ENCODE data around the gene VAMP8. TPM values are rescaled to one million over a fixed set of nuclear protein-coding genes. Genes with fewer than 3 reads are reported as not detected.

VAMP8 gene
- total and polyA plus RNA-seq, 10 of the 15 experiments (the other 5 are each of a cell fraction or from before 2014, with no cell fraction given): 93.6 to 744 (median 217) TPM

GRCh38 chr2:85584857-85585780 lies 7.7 kb downstream of the VAMP8 start:
- Histone ChIP-seq H4K20me1 (ENCODE audit: control insufficient read depth, insufficient read depth) (no peaks in the 10 kb centered on the region), H2AFZ (ENCODE audit: control insufficient read depth, low read depth, low read length) (peak overlapping the region; percentile 11), H3K4me2 (ENCODE audit: control insufficient read depth, insufficient read depth) (peak overlapping the region; percentile 97), H3K4me3 (peak overlapping the region; percentile 72), H3K36me3 (ENCODE audit: control insufficient read depth in 2 of 2, insufficient read depth in 2 of 2, low read length in 1 of 2) (peaks cover 0 to 6% of the 10 kb centered on the region in 2 experiments; a peak in 2 of 4 replicates), H3K27me3 (replicated peaks in 1 of 2; ENCODE audit: control insufficient read depth in 2 of 2, insufficient read depth in 2 of 2, low read length in 1 of 2) (no peaks in the 10 kb centered on the region), H3K4me1 (ENCODE audit: control insufficient read depth, insufficient read depth, low read length) (peaks cover 21% of the 10 kb centered on the region), H3K79me2 (ENCODE audit: control insufficient read depth, insufficient read depth, low read length) (peaks cover 2% of the 10 kb centered on the region), H3K9ac (ENCODE audit: control insufficient read depth, insufficient read depth, low read length) (peak overlapping the region; percentile 56), H3K9me3 (replicated peaks; ENCODE audit: control insufficient read depth, insufficient read depth, low read length) (no peaks in the 10 kb centered on the region), H3K27ac (ENCODE audit: control insufficient read depth, insufficient read depth) (peak overlapping the region; percentile 64)
- peak; percentile 31 for FAIRE-seq
- SMC1A ChIA-PET (ENCODE audit: uncharacterized antibody, unreplicated experiment): no interaction called here
- 24% methylated on average over 9 of the region's 9 CpGs for WGBS (ENCODE audit: insufficient coverage, insufficient replicate concordance, low lambda C conversion rate, missing lambda C conversion rate)
- intact Hi-C loops (cut with micrococcal nuclease; ENCODE audit: unreplicated experiment): no loop called here
- BruUV-seq (replicated peaks): no TSS peak
- TF ChIP-seq SPI1 (IDR thresholded peaks at IDR 0.05; ENCODE audit: borderline replicate concordance, insufficient read depth, low read depth, low read length) (peak; percentile 53), PAX8 (IDR thresholded peaks at IDR 0.05) (no peak), KAT2A (conservative IDR thresholded peaks at IDR 0.05; ENCODE audit: control insufficient read depth, low read depth, low read length) (no peak), ETV6 (conservative IDR thresholded peaks at IDR 0.05 in 1 of 2, IDR thresholded peaks at IDR 0.05 in 1 of 2; ENCODE audit: borderline replicate concordance in 1 of 2, low read depth in 1 of 2) (peak in 1 of 2 experiments; percentile 46; a peak in 2 of 4 replicates), CHD2 (IDR thresholded peaks at IDR 0.05; ENCODE audit: borderline replicate concordance, low read depth, low read length) (no peak), MLLT1 (IDR thresholded peaks at IDR 0.05) (0 out of 2 replicates have a peak, but pooled peaks have one; percentile 11), STAT3 (IDR thresholded peaks at IDR 0.05; ENCODE audit: low read depth, low read length) (no peak), JUNB (IDR thresholded peaks at IDR 0.05) (peak; percentile 35; the same call in 1 of the 2 replicates), HCFC1 (IDR thresholded peaks at IDR 0.05; ENCODE audit: low read length) (no peak), IRF4 (IDR thresholded peaks at IDR 0.05; ENCODE audit: low read depth, low read length) (peak; percentile 76), RCOR1 (conservative IDR thresholded peaks at IDR 0.05; ENCODE audit: low read depth, low read length) (no peak), FOXK2 (IDR thresholded peaks at IDR 0.05) (peak; percentile 7; the same call in 1 of the 2 replicates), EED (IDR thresholded peaks at IDR 0.05; ENCODE audit: low read depth) (peak; percentile 71), MEF2B (IDR thresholded peaks at IDR 0.05; ENCODE audit: partially characterized antibody, poor library complexity, severe bottlenecking) (no peak), RELB (IDR thresholded peaks at IDR 0.05; ENCODE audit: low read depth) (no peak), SMAD5 (IDR thresholded peaks at IDR 0.05; ENCODE audit: low read depth) (no peak)
- RAD21 ChIA-PET (ENCODE audit: unreplicated experiment): no interaction called here
- CTCF ChIA-PET: no interaction called here
- in situ Hi-C loops (cut with MboI): no loop called here
- POLR2A ChIA-PET: interaction anchor here (0.5 to 1.2 kb wide), 3 partner anchors 10 to 1163 kb away, joined by 3 to 5 read pairs (median 4); partner anchors contain the start of gene RNF181
- no peak for DNase-seq (ENCODE audit: low read depth, low spot score)
- peak; percentile 49 for ATAC-seq

Data from GM12878 (cell line).